ENCODE results near the gene SLC18A2.
"Not testable (repeated sequence)": the region's sequence is repeated elsewhere in the genome, so short reads cannot be mapped to it uniquely, and the experiment has no call there.

SLC18A2 gene

GRCh38 chr10:117266400-117266799 lies 25.5 kb downstream of the SLC18A2 start:
- DNase-seq = no peak

GRCh38 chr10:117266812-117267211 lies 25.9 kb downstream of the SLC18A2 start:
- DNase-seq = no peak

DNA sequence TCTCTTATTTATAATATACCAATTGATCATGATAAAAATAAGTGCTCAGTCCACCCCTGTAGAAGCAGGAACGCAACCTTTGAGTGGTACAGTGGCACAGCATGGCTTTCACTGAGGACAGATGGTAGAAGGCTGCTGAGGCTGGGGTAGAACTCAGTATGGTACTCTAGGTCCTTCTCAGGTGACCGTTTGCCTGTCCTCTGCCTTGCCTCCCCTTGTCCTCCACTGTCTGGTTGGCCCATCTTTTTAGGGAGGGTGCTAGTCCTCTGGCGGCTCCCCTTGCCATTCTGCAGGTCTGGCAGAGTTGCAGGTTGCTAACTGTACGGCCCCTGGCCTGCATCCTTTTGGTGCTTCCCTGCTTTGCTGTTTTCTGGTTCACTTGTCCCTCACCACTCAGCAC lies 27.3 kb downstream of the SLC18A2 start:
- no peak for DNase-seq

DNA sequence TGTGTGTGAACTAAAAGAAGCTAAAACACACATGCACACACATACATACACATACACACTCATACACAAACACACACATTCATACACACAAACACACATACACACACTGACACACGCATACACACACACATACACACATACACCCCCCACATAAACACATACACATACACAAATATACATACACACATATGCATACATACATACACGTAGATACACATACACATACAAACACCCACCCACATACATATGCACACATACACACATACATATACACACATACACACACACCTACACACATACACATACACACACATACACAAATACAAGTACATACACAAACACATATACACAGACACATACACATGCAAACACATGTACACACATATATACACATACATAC lies 28.0 kb downstream of the SLC18A2 start:
- DNase-seq = no peak

- no peak for DNase-seq
Observed at GRCh38 chr10:117271427-117271826, 30.5 kb downstream of the SLC18A2 start.

GRCh38 chr10:117272195-117273076 lies 31.5 kb downstream of the SLC18A2 start:
- no peak for DNase-seq

GRCh38 chr10:117273980-117274379 lies 33.1 kb downstream of the SLC18A2 start:
- no peak for DNase-seq

GRCh38 chr10:117274509-117274908 lies 33.6 kb downstream of the SLC18A2 start:
- no peak for DNase-seq

GRCh38 chr10:117275121-117275520 lies 34.2 kb downstream of the SLC18A2 start:
- DNase-seq = no peak

GRCh38 chr10:117277675-117278074 lies 36.8 kb downstream of the SLC18A2 start:
- DNase-seq = no peak

GRCh38 chr10:117284716-117285494 lies 44.0 kb downstream of the SLC18A2 start:
- DNase-seq = no peak

GRCh38 chr10:117290872-117291271 lies 50.0 kb downstream of the SLC18A2 start:
- DNase-seq = not testable (repeated sequence)

DNA sequence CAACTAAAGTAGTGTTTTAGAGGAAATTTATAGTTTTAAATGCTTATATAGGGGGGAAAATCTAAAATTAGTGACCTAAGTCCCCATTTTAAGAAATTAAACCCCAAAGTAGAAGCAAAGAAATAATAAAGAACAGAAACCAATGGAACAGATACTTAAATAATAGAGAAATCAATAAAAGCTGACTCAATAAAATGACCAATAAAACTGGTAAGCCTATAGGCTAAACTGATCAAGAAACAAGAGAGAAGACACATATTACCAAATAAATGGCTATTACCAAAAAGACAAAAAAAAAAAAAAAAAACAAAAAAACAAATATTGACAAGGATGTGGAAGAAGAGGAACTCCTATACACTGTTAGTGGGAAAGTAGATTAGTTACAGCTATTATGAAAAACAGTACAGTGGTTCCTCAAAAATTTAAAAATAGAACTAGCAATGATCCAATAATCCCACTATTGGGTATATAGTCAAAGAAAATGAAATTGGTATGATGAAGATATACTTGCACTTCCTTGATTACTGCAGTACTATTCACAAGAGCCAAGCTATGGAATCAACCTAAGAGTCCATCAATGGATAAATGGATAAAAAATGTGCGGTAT lies 53.2 kb downstream of the SLC18A2 start:
- no peak for DNase-seq

DNA sequence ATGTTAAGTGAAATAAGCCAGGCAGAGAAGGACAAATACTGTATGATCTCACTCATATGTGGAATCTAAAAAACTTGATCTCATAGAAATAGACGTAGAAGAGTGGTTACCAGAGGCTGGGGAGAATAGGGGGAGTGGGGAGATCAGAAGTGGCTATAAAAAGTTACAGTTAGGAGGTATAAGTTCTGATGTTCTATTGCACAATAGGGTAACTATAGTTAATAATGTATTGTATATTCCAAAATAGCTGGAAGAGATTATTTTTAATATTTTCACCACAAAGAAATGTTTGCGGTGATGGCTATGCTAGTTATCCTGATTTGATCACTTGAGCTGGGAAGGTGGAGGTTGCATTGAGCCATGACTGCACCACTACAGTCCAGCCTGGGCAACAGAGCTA lies 53.8 kb downstream of the SLC18A2 start:
- no peak for DNase-seq

GRCh38 chr10:117298219-117298618 lies 57.3 kb downstream of the SLC18A2 start:
- DNase-seq = no peak

- no peak for DNase-seq
Observed at GRCh38 chr10:117299435-117299834, 58.5 kb downstream of the SLC18A2 start.

- DNase-seq = no peak
Observed at GRCh38 chr10:117300671-117301070, 59.8 kb downstream of the SLC18A2 start.

DNA sequence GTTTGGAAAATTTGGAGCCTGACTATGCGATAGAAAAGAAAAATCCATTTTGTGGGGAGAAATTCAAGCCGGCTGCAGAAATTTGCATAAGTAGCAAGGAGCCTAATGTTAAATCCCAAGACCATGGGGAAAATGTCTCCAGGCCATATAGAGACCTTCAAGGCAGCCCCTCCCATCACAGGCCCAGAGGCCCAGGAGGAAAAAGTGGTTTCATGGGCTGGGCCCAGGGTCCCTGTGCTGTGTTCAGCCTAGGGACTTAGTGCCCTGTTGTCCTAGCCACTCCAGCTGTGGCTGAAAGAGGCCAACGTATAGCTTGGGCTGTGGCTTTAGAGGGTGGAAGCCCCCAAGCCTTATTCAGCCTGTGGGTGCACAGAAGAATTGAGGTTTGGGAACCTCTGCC lies 62.5 kb downstream of the SLC18A2 start:
- not testable (repeated sequence) for DNase-seq

GRCh38 chr10:117306674-117307073 lies 65.8 kb downstream of the SLC18A2 start:
- no peak for DNase-seq

GRCh38 chr10:117311261-117311660 lies 70.3 kb downstream of the SLC18A2 start:
- no peak for DNase-seq

GRCh38 chr10:117312430-117312829 lies 71.5 kb downstream of the SLC18A2 start:
- DNase-seq = no peak

DNA sequence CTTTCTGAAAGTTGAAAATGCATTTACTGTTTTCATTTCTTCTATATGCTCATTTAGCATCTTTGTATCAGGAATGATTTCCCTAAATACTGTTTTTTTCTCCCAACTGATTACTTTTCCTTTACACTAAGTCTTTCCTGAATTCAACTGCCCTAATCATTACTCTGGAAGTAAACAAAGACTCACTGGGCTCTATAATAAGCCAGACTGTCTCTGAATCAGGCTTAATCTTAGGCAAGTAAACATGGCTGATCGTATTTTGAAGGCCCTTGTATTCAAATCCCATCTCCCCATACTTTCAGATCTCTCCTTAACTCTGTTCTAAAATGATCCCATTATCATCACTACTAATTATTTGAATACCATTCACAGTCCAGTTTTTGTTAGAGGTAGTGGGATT lies 72.7 kb downstream of the SLC18A2 start:
- no peak for DNase-seq

GRCh38 chr10:117316701-117317100 lies 75.8 kb downstream of the SLC18A2 start:
- DNase-seq = no peak

DNA sequence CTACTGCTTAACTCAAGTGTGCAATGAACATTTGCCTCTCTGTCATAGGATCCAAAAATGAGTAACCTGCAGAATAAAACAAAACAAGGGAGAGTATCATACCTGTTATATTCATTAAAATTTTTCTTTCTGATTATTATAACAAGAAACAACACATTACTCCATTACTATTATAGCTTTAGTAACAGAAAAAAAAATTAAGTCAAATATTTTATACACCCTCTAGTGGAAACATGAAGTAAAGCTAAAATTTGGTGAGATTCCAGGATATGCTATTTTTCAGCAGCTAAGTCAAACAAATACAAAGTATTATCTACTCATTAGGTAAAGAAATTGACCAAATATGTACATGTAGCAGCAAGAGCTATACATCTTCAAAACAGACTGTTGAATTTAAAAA lies 78.0 kb downstream of the SLC18A2 start:
- DNase-seq = no peak
